A673 (cell line): ENCODE data around the gene GPR68. TPM values are rescaled to one million over a fixed set of nuclear protein-coding genes. Genes with fewer than 3 reads are reported as not detected.

Experiments used
- BruUV-seq: library from RNA; stranded (reverse); fragments of 400-500 nt; replicated peaks from 2 replicates; lab custom pipeline; 2021; lab: Mats Ljungman, UMichigan
- CTCF ChIA-PET: fragments of 300-600 bp; sonication (Branson Sonifier 250); formaldehyde crosslinking; loops from one replicate; lab custom pipeline; 2022; ENCODE audit warnings: antibody characterized with exemption; lab: Charles Lee
- POLR2A ChIA-PET: fragments of 300-600 bp; sonication (Branson Sonifier 250); formaldehyde crosslinking; loops from one replicate; lab custom pipeline; 2022; ENCODE audit warnings: antibody characterized with exemption; ENCODE audit not compliant: low non-redundant PET; lab: Charles Lee
- DNase-seq: peaks from one replicate; pipeline ENCODE4 v3.0.0-alpha.2; 2015; ENCODE audit warnings: low spot score
- H3K27ac ChIP-seq: fragments of 200-600 bp; sonication (generic); 2 replicates; pipeline ENCODE4 v1.5.1; 2016; ENCODE audit warnings: mixed run types, low read depth, mild to moderate bottlenecking, mixed read lengths, antibody characterized with exemption, low read length; ENCODE audit not compliant: poor library complexity, severe bottlenecking
- H3K27me3 ChIP-seq: fragments of 200-600 bp; sonication (generic); replicated peaks from 2 replicates; pipeline ENCODE4 v1.6.1; 2017; ENCODE audit warnings: mixed run types, low read depth, mild to moderate bottlenecking, mixed read lengths, antibody characterized with exemption, low read length; ENCODE audit not compliant: insufficient read depth, poor library complexity
- H3K36me3 ChIP-seq: fragments of 200-600 bp; sonication (generic); 2 replicates; pipeline ENCODE4 v1.6.1; 2016; ENCODE audit warnings: mixed run types, mild to moderate bottlenecking, mixed read lengths, antibody characterized with exemption, low read length; ENCODE audit not compliant: insufficient read depth, poor library complexity, severe bottlenecking
- H3K4me1 ChIP-seq: fragments of 200-600 bp; sonication (generic); 2 replicates; pipeline ENCODE4 v1.6.1; 2017; ENCODE audit warnings: mixed run types, mild to moderate bottlenecking, mixed read lengths, antibody characterized with exemption, low read length; ENCODE audit not compliant: insufficient read depth, poor library complexity, severe bottlenecking
- H3K4me3 ChIP-seq: fragments of 200-600 bp; sonication (generic); 2 replicates; pipeline ENCODE4 v1.5.1; 2016; ENCODE audit warnings: low read depth, mixed run types, mild to moderate bottlenecking, mixed read lengths, low read length; ENCODE audit not compliant: poor library complexity, severe bottlenecking
- H3K9me3 ChIP-seq: fragments of 200-600 bp; sonication (generic); 2 replicates; pipeline ENCODE4 v1.6.1; 2016; ENCODE audit warnings: mixed run types, low read depth, mild to moderate bottlenecking, mixed read lengths, antibody characterized with exemption, low read length; ENCODE audit not compliant: poor library complexity, severe bottlenecking
- CTCF ChIP-seq: fragments of 300-800, 200-600 bp; sonication (generic); conservative IDR thresholded peaks from 2 replicates; pipeline ENCODE4 v1.5.1; 2017; ENCODE audit warnings: low read depth, mild to moderate bottlenecking, antibody characterized with exemption, low read length, moderate library complexity, mixed read lengths
- EZH2 ChIP-seq: fragments of 200-600 bp; sonication (generic); IDR thresholded peaks from 2 replicates; pipeline ENCODE4 v1.6.1; 2017; ENCODE audit warnings: borderline replicate concordance, low read depth, mild to moderate bottlenecking, mixed read lengths, antibody characterized with exemption, low read length; ENCODE audit not compliant: poor library complexity, severe bottlenecking
- intact Hi-C: fragments of 100-400 bp; cut with micrococcal nuclease; formaldehyde crosslinking; loops from one replicate; pipeline ENCODE4 v1.10.0; 2022; ENCODE audit not compliant: unreplicated experiment
- total RNA-seq: library from RNA; stranded (reverse); gene quantifications from 2 replicates; pipeline ENCODE4 v1.2.3, GENCODE V29; 2021

GPR68 gene
- total RNA-seq, 1 experiment from 2014 or later = 0.30 TPM

- POLR2A ChIA-PET = no interaction called here
Observed at GRCh38 chr14:91238661-91239060, 5.8 kb downstream of the GPR68 start.

GRCh38 chr14:91238085-91238484, 6.4 kb downstream of the GPR68 start:
- no peak for DNase-seq
- intact Hi-C loops = no loop called here
- TF ChIP-seq EZH2 (no peak), CTCF (no peak)
- no peaks in the 10 kb centered on the region for H3K36me3 ChIP-seq
- BruUV-seq = no TSS peak
- H3K27ac ChIP-seq = no peak overlapping the region
- no peaks in the 10 kb centered on the region for H3K9me3 ChIP-seq
- H3K27me3 ChIP-seq = no peaks in the 10 kb centered on the region
- H3K4me3 ChIP-seq = no peak overlapping the region
- peaks cover 2% of the 10 kb centered on the region for H3K4me1 ChIP-seq
- ChIA-PET CTCF (no interaction called here), POLR2A (no interaction called here)

More at GRCh38 chr14:91238661-91239060, 5.8 kb downstream of the GPR68 start:
- Histone ChIP-seq H3K4me1 (peaks cover 7% of the 10 kb centered on the region), H3K9me3 (no peaks in the 10 kb centered on the region), H3K27ac (no peak overlapping the region), H3K27me3 (no peaks in the 10 kb centered on the region), H3K4me3 (no peak overlapping the region), H3K36me3 (no peaks in the 10 kb centered on the region)
- intact Hi-C loops = no loop called here
- CTCF ChIA-PET = no interaction called here
- BruUV-seq = no TSS peak
- DNase-seq = no peak
- TF ChIP-seq CTCF (no peak), EZH2 (no peak)

GRCh38 chr14:91237219-91237618, 7.3 kb downstream of the GPR68 start:
- POLR2A ChIA-PET = no interaction called here
- H3K4me3 ChIP-seq = no peak overlapping the region
- no peaks in the 10 kb centered on the region for H3K36me3 ChIP-seq
- DNase-seq = no peak
- CTCF ChIA-PET = no interaction called here
- H3K27me3 ChIP-seq = no peaks in the 10 kb centered on the region
- H3K27ac ChIP-seq = no peak overlapping the region
- no peaks in the 10 kb centered on the region for H3K9me3 ChIP-seq
- TF ChIP-seq CTCF (no peak), EZH2 (no peak)
- H3K4me1 ChIP-seq = no peaks in the 10 kb centered on the region
- intact Hi-C loops = no loop called here
- BruUV-seq = no TSS peak
